HG03521 (cell line): ENCODE measurements around the gene KIF20A.
"Not testable (repeated sequence)": the region's sequence is repeated elsewhere in the genome, so short reads cannot be mapped to it uniquely, and the experiment has no call there.

Experiments
- ATAC-seq: cut with Tn5 transposase; IDR thresholded peaks from one replicate; pipeline ENCODE4 v1.9.1; 2021; ENCODE audit warnings: mild to moderate bottlenecking, moderate library complexity; ENCODE audit not compliant: unreplicated experiment

KIF20A gene

DNA sequence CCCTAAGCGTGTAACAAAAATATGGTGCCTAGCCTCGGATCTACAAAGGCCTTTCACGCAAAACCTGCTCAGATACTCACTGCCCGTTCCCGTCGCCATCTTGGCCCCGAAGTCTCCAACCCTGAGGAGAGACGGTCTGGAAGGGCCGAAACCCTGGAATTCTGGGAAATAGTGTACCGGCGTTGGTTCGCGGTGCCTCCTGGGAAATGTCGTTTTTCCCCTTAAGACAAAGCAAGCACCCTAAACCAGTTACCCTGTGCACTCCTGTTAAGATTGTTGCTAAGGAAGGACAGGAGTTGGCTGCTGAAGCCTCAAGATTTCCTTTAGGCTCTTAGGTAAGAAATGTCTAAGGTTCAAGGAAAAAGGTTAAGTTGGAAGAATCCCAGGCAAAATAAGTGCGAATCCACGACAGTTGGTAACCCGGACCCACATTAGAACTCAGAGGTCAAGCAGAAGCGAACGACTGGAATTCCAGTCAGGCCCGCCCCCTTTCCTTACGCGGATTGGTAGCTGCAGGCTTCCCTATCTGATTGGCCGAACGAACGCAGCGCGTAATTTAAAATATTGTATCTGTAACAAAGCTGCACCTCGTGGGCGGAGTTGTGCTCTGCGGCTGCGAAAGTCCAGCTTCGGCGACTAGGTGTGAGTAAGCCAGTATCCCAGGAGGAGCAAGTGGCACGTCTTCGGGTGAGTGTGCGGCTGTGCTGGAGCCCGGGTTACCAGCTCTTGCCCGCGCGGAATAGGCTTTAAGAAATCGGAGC lies at the start of gene KIF20A, which contains the start of gene BRD8:
KIF20A (plus strand) TSS at position 597 of the 761 bp plus-strand sequence. CDS start 569 bp downstream, outside the sequence.
BRD8 (minus strand) TSS at position 115 of the 761 bp plus-strand sequence; CDS start at position 99, 16 bp downstream.
- ATAC-seq: peak; percentile 85

DNA sequence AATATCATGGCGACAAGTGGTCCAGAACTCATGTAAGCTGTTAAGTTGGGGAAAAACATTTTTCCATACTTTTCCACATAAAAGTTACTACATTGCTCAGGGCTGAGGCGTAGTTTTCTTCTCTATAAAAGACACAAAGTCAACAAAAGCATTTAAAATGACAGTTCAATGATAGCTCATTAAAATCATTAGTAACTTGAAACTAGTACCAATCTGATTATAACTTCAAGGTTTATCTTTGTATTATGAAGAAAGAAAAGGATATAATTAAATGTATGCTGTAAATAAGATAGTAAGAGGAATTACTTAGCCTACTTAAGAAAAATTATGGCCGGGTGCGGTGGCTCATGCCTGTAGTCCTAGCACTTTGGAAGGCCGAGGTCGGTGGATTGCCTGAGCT lies 49.6 kb upstream of the KIF20A start:
- ATAC-seq: no peak

DNA sequence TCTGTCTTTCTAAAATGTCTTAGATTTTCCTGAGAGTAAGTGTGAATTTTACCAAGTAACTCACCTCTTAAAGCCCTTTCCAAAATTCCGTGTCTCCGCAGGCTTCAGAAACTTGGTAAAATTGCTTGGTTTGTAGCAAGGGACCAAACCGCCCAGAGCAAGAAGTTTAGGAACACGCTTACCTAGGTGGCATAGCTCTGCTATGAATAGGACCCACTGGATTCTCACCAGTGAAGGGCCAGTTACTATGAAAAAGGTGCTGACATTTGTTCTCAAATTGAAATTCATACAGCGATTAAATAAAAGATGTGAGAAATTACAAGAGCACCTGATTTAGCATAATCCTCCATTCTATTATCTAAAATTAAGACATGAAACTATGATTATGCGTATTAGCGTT lies 46.4 kb upstream of the KIF20A start:
- no peak for ATAC-seq

DNA sequence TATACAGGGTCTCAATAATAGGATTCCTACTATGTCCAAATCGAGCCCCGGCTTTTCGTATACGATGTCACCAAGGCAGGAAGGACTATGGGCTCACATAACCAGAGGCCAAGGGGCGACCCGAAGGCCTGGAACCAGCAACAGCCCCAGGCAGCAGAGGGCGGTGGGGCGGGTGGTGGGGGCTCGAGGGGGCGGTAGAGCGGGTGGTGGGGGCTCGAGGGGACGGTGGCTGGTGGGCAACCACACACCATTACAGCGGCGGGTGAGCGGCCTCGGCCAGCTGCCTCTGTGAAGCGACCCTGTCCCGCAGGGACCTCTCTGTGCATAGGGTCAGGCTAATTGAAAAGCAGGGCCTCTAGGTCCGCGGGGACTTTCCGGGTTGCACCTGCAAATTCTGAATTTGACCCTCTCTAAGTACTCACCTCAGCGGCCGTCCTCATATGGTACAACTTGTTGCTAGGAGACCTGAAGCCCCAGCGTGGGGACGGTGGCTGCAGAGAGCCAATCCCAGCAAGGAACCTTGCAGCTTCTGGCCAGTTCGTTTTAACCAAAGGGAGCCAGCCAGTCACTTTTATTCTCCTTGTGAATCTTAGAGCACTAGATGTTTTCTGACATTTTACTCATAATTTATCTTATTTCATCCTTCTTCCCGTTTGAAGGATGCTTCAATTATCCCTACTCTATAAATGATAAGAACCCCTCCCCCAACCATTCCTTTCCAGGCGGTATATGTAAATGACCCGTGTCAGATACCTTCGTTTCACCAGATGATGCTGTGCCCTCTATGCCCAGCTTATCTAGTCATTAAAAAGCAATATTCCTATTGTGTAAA lies 39.7 kb upstream of the KIF20A start, which contains the start of gene NME5:
NME5 (minus strand) TSS at position 480 of the 832 bp plus-strand sequence. CDS start 648 bp downstream, outside the sequence.
- no peak for ATAC-seq

DNA sequence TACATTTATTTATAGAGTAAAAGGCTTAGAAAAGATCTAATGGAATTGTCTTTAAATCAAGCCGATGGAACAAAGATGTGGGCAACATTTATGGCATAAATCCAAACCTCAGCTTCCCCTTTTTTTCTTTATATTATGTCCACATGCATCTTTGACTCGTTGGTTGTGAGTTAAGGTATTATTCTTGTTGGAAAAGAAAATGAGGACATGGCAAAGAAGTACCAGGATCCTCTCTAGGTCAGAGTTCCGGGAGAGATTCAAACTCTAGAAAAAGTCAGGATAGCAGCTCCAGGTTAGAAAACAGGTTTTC lies 39.2 kb upstream of the KIF20A start:
- no peak for ATAC-seq

DNA sequence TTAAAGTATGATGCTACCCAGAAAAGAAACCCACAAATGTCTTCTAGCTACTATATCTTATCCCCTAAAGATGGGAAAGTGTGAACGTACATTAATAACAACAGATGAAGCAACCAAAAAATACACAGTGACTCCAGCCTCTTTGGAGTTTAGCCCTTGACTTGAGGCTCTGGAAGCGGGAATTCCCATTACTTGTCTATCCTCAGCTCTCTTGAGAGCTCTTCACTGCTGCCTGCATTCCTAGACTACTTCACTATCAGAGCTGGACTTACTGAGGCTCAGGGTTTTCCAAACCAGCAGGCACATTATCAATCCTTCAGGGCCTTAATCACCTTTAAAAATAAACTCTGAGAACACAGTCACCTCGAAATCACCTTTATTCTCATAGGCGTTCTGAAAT lies 38.6 kb upstream of the KIF20A start:
- ATAC-seq: no peak

DNA sequence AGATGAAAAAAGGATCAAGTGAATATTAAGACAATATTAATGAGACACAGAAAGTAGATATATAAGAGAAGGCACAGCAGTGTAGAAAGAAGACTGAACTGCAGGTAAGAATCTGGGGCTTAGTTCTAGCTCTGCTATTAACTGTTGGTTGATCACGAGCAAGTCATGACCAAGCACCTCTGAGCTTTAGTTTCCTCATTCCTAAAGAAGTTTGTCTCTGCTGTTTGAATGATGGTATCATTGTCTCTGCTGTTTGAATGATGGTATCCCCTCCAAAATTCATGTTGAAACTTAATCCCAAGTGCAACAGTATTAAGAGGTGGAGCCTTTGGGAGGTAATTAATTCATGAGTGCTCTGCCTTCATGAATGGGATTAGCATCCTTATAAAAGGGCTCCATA lies 37.2 kb upstream of the KIF20A start:
- ATAC-seq: no peak

DNA sequence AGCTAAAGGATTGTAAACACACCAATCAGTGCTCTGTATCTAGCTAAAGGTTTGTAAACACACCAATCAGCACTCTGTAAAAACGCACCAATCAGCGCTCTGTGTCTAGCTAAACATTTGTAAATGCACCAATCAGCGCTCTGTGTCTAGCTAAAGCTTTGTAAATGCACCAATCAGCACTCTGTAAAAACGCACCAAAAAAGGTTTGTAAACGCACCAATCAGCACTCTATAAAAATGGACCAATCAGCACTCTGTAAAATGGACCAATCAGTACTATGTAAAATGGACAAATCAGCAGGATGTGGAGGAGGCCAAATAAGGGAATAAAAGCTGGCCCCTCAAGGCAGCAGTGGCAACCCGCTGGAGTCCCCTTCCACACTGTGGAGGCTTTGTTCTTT lies 35.3 kb upstream of the KIF20A start:
- not testable (repeated sequence) for ATAC-seq

DNA sequence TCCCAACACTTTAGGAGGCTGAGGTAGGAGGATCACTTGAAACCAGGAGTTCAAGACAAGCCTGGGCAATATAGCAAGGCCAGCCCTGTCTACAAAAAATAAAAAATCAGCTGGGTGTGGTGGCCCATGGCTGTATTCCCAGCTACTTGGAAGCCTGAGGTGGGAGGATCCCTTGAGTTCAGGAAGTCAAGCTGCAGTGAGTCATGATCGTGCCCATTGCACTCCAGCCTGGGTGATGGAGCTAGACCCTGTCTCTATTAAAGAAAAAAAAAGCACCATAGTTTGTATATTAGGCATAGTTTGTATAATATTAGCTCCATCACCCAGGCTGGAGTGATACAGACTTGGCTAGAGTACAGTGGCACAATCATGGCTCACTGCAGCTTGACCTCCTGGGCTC lies 30.1 kb upstream of the KIF20A start:
- no peak for ATAC-seq

DNA sequence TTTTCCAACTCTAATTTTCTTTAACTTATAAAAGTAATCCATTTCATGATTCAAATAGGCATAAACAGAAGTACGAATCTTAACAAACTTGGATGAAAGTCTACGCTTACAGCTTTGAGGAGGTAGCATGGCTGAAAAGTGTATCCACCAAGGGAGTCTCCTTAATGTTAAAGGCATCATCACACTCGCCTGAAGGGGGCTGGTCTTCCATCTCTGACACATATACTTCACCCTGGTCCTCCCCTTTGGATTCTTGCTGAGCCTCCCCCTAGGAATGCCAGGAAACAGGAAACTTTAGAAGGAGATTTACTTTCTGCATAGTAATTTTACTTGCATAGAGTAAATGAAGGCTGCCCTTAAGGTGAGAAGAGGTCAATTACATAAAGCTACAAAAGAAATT lies 29.4 kb upstream of the KIF20A start:
- no peak for ATAC-seq

DNA sequence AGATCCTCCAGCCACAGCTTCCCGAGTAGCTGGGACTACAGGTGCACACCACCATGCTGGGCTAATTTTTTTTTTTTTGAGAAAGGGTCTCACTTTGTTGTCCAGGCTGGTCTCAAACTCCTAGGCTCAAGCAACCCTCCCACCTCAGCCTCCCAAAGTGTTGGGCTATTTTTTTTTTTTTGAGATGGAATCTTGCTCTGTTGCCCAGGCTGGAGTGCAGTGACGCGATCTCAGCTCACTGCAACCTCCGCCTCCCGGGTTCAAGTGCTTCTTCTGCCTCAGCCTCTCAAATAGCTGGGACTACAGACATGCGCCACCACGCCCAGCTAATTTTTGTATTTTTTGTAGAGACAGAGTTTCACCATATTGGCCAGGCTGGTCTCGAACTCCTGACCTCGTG lies 22.9 kb upstream of the KIF20A start:
- ATAC-seq: not testable (repeated sequence)

DNA sequence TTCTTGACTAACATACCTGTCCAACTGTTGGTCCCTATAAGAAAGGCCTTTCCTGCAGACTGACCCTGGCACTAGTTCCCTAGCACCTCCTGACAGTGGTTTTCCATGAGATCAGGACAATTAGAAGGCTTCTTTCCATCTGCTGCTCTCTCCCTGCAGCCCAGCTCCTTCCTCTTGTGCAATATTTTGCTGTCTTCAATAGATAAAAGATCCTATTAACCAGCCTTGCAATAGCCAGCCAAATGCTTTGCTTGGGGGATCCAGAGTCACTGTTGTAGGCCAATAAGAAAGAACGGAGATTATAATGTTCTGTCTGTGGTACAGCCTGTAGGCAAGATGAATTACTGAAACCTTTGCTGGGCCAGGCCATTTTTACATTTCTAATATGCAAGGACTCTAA lies 21.3 kb upstream of the KIF20A start:
- no peak for ATAC-seq

DNA sequence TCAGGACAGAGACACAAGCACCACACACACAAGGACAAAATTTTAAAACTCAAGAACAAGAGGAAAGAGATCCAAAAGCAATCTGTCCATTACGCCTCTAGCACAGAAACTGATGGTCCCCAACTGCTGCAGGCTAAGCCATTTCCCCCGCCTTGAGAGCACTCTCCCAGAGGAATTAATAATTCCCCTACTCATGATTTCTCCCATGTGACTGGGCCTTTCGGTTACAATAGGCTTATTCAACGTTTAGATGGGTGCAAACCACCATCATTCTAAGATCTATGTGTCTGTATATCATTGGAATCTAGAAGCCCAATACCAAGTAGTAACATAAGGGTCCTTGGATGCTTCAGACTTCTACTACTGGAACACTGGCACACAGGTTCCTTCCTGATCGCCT lies 19.2 kb upstream of the KIF20A start:
- ATAC-seq: no peak

DNA sequence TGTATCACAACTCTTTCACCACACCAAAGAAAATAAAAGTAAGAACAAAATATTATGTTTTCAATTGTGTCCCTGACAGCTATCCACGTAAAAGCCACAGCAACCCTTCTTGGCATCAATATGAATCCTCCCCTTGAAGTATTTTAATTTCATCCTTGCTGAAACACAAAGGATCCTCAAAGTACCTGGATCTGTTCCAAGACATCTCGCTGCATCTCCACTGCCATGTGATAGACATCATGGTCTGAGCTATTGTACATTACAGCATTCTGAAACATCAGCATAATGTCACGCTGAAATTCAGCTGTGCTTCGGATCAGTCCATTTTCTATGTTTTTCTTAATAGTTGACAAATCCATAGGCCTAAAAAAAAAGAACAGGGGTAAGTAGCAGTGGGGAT lies 18.2 kb upstream of the KIF20A start:
- ATAC-seq: no peak

DNA sequence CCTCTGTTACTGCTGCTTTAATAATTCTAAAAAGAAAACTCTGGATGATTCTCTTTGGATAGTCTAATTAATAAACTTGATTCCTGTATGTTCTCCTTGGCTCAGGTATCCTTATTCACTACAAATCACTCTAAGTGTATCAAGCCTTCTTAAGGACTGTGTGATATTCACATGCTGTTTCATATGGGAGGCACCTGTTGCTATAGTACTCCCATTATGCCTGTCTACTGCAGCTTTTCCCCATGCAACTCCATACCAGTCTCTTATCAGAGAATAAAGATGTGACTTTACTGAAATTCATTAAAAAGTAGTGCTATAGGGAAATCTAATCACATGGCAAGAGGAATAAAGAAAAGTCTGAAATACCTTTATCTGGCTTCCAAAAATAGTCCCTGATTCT lies 15.2 kb upstream of the KIF20A start:
- ATAC-seq: no peak

DNA sequence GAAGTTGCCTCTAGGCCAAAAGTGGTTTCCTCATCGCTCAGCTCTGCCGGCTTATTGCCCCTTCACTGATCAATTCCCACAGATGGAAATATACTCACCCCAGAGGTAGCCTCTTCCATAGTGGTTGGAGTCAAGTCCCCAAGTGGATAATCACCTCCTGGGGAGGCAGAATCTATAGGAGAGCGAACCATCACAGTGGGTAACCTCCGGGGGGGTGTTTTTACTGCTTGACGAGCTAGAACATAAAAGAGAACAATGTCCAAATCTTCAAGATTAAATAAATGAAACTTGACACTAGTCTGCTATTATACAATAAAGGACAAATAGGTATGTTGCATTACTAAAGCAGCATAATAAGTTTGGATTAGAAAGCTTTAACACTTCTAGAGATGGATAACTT lies 9.8 kb upstream of the KIF20A start:
- ATAC-seq: no peak

DNA sequence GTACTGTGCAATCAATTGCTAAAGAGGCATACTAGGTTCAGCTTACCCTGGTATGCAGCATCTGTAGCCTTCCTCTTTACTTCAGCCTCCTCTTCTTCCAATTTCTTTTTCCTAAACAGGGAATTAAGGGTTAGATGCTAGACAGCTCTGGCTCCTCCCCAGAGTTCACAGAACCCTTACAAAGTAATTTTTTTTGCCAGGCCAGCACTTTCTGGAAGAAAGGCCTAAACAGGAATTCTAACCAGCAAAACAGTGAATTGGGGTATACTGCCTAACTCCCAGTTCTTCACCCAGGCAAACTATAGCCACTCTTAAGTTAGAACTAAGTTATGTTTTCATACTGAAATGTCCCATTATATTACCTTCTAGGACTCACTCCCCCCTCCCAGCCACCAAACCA lies 8.6 kb upstream of the KIF20A start:
- no peak for ATAC-seq

DNA sequence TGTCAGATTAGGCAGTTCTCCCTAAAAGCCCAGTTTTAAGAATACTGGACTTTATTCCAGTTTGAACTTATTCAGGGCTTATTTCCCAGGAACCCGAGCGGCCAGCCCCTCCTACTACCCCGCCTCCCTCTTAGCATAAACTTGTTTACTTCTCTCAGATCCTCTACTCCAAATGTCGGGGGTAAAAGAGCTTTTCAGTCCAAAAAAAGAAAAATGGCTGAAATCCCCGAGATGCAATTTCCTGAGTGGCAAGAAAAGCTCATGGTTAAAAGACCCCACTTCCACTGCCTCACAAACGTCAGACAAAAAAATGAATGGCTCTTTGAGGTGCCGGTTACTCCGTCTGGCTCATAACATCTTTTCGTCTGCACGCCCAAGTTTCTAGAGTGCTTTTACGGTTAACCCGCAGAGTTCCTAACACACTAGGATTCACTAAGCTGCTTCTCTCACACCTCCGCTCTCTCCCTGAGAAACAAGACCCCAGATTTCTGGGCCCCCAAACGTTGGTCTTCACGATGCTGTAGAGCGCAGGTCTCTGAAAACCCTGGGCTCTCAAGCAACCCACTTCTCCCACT lies 884 bp upstream of the KIF20A start:
- ATAC-seq: no peak

DNA sequence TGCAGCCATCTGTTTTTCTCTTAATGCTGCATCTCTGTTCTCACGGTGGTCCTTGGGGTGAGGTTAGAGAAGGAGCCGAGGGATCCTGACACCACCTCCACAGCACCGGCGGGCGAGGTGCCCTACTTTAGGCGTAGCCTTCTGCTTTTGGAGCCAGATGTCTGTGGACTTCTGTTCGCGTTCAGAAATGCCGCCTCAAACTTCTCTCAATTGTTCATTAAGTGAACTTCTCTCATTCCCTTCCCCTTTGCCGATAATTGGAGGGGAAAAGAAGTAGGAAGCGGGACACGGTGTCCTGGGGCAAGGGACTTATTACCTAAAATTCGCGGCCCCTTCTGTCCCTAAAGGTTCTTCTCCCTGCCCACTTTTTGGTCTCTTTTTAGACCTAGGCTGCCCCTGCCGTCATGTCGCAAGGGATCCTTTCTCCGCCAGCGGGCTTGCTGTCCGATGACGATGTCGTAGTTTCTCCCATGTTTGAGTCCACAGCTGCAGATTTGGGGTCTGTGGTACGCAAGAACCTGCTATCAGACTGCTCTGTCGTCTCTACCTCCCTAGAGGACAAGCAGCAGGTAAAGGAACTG lies 455 bp downstream of the KIF20A start:
- ATAC-seq: peak; percentile 3

DNA sequence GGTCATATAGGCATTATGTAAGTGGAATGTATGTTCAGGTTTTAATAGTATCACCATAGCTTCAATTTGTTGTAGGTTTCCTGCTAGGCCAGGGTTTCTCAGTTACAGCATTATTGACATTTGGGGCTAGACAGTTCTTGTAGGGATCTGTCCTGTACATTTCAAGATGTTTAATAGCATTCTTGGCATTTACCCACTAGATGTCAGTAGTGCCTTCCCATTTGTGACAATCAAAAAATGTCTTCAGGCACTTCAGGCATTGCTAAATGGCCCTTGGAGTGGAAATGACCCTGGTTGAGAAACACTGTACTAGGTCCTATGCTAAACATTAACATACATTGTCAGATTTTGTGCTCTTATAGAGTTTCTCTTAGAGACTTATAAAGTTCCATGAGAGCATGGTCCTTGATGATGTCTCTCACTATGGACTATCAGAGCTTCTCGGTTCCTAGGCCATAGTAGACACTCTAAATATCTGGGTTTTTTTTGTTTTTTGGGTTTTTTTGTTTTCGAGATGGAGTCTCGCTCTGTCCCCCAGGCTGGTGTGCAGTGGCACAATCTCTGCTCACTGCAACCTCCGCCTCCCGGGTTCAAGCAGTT lies 1.4 kb downstream of the KIF20A start:
- ATAC-seq: no peak

DNA sequence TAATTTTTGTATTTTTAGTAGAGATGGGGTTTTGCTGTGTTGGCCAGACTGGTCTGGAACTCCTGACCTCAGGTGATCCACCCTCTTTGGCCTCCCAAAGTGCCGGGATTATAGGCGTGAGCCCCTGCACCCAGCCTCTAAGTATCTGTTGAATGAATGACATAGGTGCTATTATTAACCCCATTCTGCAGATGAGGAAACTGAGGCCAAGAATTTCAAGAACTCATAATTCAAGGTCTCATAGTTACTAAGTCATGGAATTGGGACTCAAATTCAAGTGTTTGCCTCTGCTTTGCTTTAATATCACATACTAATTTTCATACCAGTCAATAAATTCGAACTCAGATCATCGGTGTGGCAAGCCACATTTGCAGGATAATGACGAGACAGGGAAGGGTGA lies 1.9 kb downstream of the KIF20A start:
- ATAC-seq: no peak
